Pulmonary artery endothelial cell (primary cell): ENCODE measurements around the gene GNB1. TPM values are rescaled to one million over a fixed set of nuclear protein-coding genes. Genes with fewer than 3 reads are reported as not detected.

ENCODE experiments used
- DNase-seq: peaks from one replicate; pipeline ENCODE4 v3.0.0-alpha.2; 2011; ENCODE audit warnings: low read depth, low spot score
- total RNA-seq: library from RNA; depleted of rRNA; stranded (reverse); fragments of >200 nt; gene quantifications from 2 replicates; pipeline ENCODE4 v1.2.3, GENCODE V29; 2014

GNB1 gene
- total RNA-seq, 1 donor from 2014 or later: 99.8 TPM

- no peak for DNase-seq
Measured at GRCh38 chr1:1910651-1911331, 19.9 kb upstream of the GNB1 start.

GRCh38 chr1:1910033-1910465, 19.2 kb upstream of the GNB1 start:
- no peak for DNase-seq

- no peak for DNase-seq
Measured at GRCh38 chr1:1908506-1908791, 17.6 kb upstream of the GNB1 start.

GRCh38 chr1:1907098-1907736, 16.3 kb upstream of the GNB1 start:
- no peak for DNase-seq

GRCh38 chr1:1906185-1907097, 15.6 kb upstream of the GNB1 start:
- peak; percentile 46 for DNase-seq

- DNase-seq: no peak
Measured at GRCh38 chr1:1903224-1903623, 12.3 kb upstream of the GNB1 start.

- DNase-seq: no peak
Measured at GRCh38 chr1:1901641-1902294, 10.9 kb upstream of the GNB1 start.

- DNase-seq: no peak
Measured at GRCh38 chr1:1900883-1901640, 10.2 kb upstream of the GNB1 start.

GRCh38 chr1:1899967-1900327, 9.1 kb upstream of the GNB1 start:
- no peak for DNase-seq

- no peak for DNase-seq
Measured at GRCh38 chr1:1899266-1899966, 8.5 kb upstream of the GNB1 start.

- no peak for DNase-seq
Measured at GRCh38 chr1:1898246-1898933, 7.5 kb upstream of the GNB1 start.

- no peak for DNase-seq
Measured at GRCh38 chr1:1895456-1896336, 4.8 kb upstream of the GNB1 start.

GRCh38 chr1:1895060-1895418, 4.2 kb upstream of the GNB1 start:
- no peak for DNase-seq

GRCh38 chr1:1894354-1895059, 3.6 kb upstream of the GNB1 start:
- DNase-seq: no peak

GRCh38 chr1:1893997-1894353, 3.1 kb upstream of the GNB1 start:
- DNase-seq: no peak

- no peak for DNase-seq
Measured at GRCh38 chr1:1893291-1893985, 2.6 kb upstream of the GNB1 start.

- DNase-seq: no peak
Measured at GRCh38 chr1:1892763-1893120, 1.9 kb upstream of the GNB1 start.
